SU-DHL-6 (cell line): Measurements from ENCODE around the gene TBC1D22A.

ENCODE experiments used
- H2AFZ ChIP-seq: fragments of 200-600 bp; sonication (generic); 2 replicates; pipeline ENCODE4 v1.6.1; 2014; ENCODE audit warnings: low read depth, mild to moderate bottlenecking, moderate library complexity, mixed read lengths, antibody characterized with exemption, low read length; ENCODE audit not compliant: severe bottlenecking
- H3F3A ChIP-seq: fragments of 200-600 bp; shearing (Covaris generic); 2 replicates; pipeline ENCODE4 v1.6.0; 2016; ENCODE audit warnings: antibody characterized with exemption, mild to moderate bottlenecking; ENCODE audit not compliant: insufficient read depth
- H3K27ac ChIP-seq: fragments of 200-600 bp; sonication (generic); 2 replicates; pipeline ENCODE4 v1.5.1; 2016; ENCODE audit warnings: low read depth, mild to moderate bottlenecking, low read length, moderate library complexity, mixed read lengths
- H3K27me3 ChIP-seq: fragments of 200-600 bp; sonication (generic), shearing (Covaris generic); 2 replicates; pipeline ENCODE4 v1.6.0; 2014; ENCODE audit warnings: mild to moderate bottlenecking, low read length
- H3K36me3 ChIP-seq: fragments of 200-600 bp; sonication (generic); 2 replicates; pipeline ENCODE4 v1.6.1; 2014; ENCODE audit warnings: mild to moderate bottlenecking, low read length, mixed read lengths
- H3K4me2 ChIP-seq: fragments of 300-600, 200-600 bp; shearing (Covaris generic), sonication (generic); 2 replicates; pipeline ENCODE4 v1.6.0; 2014; ENCODE audit warnings: low read length, low read depth, mild to moderate bottlenecking; ENCODE audit not compliant: poor library complexity, severe bottlenecking
- H3K4me3 ChIP-seq: fragments of 200-600 bp; sonication (generic); 2 replicates; pipeline ENCODE4 v1.5.1; 2014; ENCODE audit warnings: antibody characterized with exemption, low read length, mild to moderate bottlenecking, mixed read lengths; ENCODE audit not compliant: insufficient read depth, poor library complexity, severe bottlenecking
- H3K79me2 ChIP-seq: fragments of 200-600 bp; sonication (generic); 2 replicates; pipeline ENCODE4 v1.6.1; 2014; ENCODE audit warnings: mild to moderate bottlenecking, low read length, moderate library complexity; ENCODE audit not compliant: insufficient read depth
- H3K9ac ChIP-seq: fragments of 200-600 bp; sonication (generic); 2 replicates; pipeline ENCODE4 v1.7.0; 2014; ENCODE audit warnings: mild to moderate bottlenecking, low read length
- H3K9me2 ChIP-seq: fragments of 200-600 bp; sonication (generic); replicated peaks from 2 replicates; pipeline ENCODE4 v1.6.1; 2014; ENCODE audit warnings: low read length; ENCODE audit not compliant: insufficient read depth
- H3K9me3 ChIP-seq: fragments of 200-600 bp; sonication (generic); 2 replicates; pipeline ENCODE4 v1.6.1; 2014; ENCODE audit warnings: low read length, mixed read lengths; ENCODE audit not compliant: insufficient read depth
- H4K20me1 ChIP-seq: fragments of 200-600 bp; sonication (generic); 2 replicates; pipeline ENCODE4 v1.6.1; 2014; ENCODE audit warnings: low read depth, mild to moderate bottlenecking, antibody characterized with exemption, low read length, moderate library complexity, mixed read lengths
- CTCF ChIP-seq: fragments of 200-600 bp; sonication (generic); IDR thresholded peaks from one replicate; pipeline ENCODE4 v1.5.1; 2017; ENCODE audit warnings: antibody characterized with exemption, mild to moderate bottlenecking, low read length, moderate library complexity; ENCODE audit not compliant: insufficient read depth, poor library complexity, severe bottlenecking
- EZH2phosphoT487 ChIP-seq: fragments of 200-600 bp; sonication (generic), shearing (Covaris generic); conservative IDR thresholded peaks from 2 replicates; pipeline ENCODE4 v1.6.1; 2018; ENCODE audit warnings: mild to moderate bottlenecking, antibody characterized with exemption, low read length, moderate library complexity, mixed read lengths

The TBC1D22A gene

GRCh38 chr22:47092896-47093311, 330.5 kb downstream of the TBC1D22A start:
- Histone ChIP-seq H3K9me3 (no peaks in the 10 kb centered on the region), H3K4me3 (no peak overlapping the region), H3K27me3 (no peaks in the 10 kb centered on the region), H3K9me2 (no peaks in the 10 kb centered on the region), H3F3A (no peaks in the 10 kb centered on the region), H4K20me1 (no peaks in the 10 kb centered on the region), H3K9ac (no peak overlapping the region), H3K27ac (no peak overlapping the region), H3K4me2 (no peak overlapping the region), H2AFZ (no peak overlapping the region), H3K36me3 (no peaks in the 10 kb centered on the region), H3K79me2 (no peaks in the 10 kb centered on the region)
- TF ChIP-seq EZH2phosphoT487 (no peak), CTCF (no peak)

- H3K4me2 ChIP-seq, result no peak overlapping the region
- H3K27ac ChIP-seq, result no peak overlapping the region
- H3K9ac ChIP-seq, result no peak overlapping the region
- no peaks in the 10 kb centered on the region for H3K36me3 ChIP-seq
- TF ChIP-seq EZH2phosphoT487 (no peak), CTCF (no peak)
- no peaks in the 10 kb centered on the region for H3K9me2 ChIP-seq
- H3F3A ChIP-seq, result no peaks in the 10 kb centered on the region
- H2AFZ ChIP-seq, result no peak overlapping the region
- no peaks in the 10 kb centered on the region for H3K9me3 ChIP-seq
- no peaks in the 10 kb centered on the region for H3K27me3 ChIP-seq
- no peaks in the 10 kb centered on the region for H4K20me1 ChIP-seq
- H3K79me2 ChIP-seq, result no peaks in the 10 kb centered on the region
- no peak overlapping the region for H3K4me3 ChIP-seq
Measured at GRCh38 chr22:47093720-47094119, 331.3 kb downstream of the TBC1D22A start.

GRCh38 chr22:47094861-47095330, 332.4 kb downstream of the TBC1D22A start:
- no peaks in the 10 kb centered on the region for H3K9me2 ChIP-seq
- no peaks in the 10 kb centered on the region for H3K36me3 ChIP-seq
- H3K4me2 ChIP-seq, result no peak overlapping the region
- no peaks in the 10 kb centered on the region for H4K20me1 ChIP-seq
- no peak overlapping the region for H2AFZ ChIP-seq
- H3K27ac ChIP-seq, result no peak overlapping the region
- no peak overlapping the region for H3K9ac ChIP-seq
- TF ChIP-seq EZH2phosphoT487, result no peak
- no peak for TF ChIP-seq CTCF
- H3F3A ChIP-seq, result no peaks in the 10 kb centered on the region
- H3K4me3 ChIP-seq, result no peak overlapping the region
- no peaks in the 10 kb centered on the region for H3K79me2 ChIP-seq
- no peaks in the 10 kb centered on the region for H3K9me3 ChIP-seq
- H3K27me3 ChIP-seq, result no peaks in the 10 kb centered on the region
